ENCODE measurements around the gene DNAJC3. TPM values are rescaled to one million over a fixed set of nuclear protein-coding genes. Genes with fewer than 3 reads are reported as not detected.

The DNAJC3 gene
- total RNA-seq, 1 donor from 2014 or later, result 29.0 TPM

DNA sequence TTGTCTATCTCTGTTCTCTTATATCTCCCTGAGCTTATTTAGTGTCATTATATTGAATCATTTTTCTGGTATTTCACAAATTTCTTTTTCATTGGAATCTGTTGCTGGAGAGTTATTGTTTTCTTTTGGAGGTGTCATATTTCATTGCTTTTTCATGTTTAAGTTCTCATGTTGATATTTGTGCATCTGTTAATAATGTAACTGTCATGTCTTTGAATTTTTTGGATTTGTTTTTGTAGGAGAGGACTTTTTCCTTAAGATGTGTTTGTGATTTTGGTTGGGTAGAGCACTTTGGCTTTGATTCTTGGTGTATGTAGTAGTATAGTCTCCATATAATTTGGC is 64.0 kb downstream of the DNAJC3 start:
- Mint-ChIP-seq H3K36me3 (peaks cover 10% of the 10 kb centered on the region), H3K27me3 (no peaks in the 10 kb centered on the region), H3K9me3 (peaks cover 5% of the 10 kb centered on the region), H3K4me1 (ENCODE audit: unreplicated experiment) (no peaks in the 10 kb centered on the region), H3K4me3 (peak overlapping the region; percentile 26), H3K27ac (no peak overlapping the region)
- TF ChIP-seq, protein P1, sequence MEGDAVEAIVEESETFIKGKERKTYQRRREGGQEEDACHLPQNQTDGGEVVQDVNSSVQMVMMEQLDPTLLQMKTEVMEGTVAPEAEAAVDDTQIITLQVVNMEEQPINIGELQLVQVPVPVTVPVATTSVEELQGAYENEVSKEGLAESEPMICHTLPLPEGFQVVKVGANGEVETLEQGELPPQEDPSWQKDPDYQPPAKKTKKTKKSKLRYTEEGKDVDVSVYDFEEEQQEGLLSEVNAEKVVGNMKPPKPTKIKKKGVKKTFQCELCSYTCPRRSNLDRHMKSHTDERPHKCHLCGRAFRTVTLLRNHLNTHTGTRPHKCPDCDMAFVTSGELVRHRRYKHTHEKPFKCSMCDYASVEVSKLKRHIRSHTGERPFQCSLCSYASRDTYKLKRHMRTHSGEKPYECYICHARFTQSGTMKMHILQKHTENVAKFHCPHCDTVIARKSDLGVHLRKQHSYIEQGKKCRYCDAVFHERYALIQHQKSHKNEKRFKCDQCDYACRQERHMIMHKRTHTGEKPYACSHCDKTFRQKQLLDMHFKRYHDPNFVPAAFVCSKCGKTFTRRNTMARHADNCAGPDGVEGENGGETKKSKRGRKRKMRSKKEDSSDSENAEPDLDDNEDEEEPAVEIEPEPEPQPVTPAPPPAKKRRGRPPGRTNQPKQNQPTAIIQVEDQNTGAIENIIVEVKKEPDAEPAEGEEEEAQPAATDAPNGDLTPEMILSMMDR (conservative IDR thresholded peaks at IDR 0.05), result no peak
- DNase-seq (ENCODE audit: extremely low spot score, unreplicated experiment), result no peak

DNA sequence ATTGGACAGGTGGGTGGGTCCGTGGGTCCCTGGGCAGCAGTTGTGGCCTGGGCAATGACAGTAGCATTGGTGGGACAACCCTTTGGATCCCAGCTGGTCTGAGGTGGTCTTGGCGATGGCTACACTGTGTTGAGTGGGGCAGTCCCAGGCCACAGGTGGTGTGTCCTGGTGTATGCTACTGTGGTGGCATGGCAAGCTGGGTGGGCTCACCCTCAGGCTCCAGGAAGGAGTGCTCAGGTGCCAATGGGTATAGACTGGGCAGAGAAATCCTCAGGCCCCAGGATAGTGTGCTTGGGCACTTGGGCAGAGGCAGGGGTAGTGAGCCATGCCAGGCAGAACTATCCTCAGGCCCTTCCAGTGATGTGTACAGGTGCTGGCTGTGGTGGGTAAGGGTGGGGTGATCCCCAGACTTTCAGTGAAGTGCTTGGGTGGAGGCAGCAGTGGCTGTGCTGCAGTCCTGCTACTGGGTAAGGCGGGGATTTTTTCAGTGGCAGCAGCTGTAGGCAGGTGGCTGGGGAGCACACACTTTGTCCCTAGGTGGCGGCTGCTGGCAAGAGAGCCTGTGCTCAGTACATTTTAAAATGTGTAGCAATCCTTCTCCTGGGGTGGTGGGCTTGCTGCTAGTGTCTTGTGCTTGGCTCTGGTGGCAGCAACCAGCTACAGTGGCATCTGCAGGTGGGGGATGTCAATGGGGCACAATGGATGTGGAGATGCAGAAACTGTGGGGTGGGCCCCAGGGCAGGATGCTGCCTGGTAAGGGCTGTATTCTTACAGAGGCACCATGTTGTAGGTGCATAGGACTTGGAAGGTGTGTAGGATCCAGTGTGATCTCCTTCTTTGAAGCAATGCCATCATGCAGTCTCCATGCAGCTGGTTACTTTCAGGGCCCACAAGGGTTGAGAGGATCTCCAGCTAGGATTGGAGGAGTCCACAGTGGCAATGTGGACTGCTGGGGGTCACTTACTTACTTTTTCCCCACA is 64.9 kb downstream of the DNAJC3 start:
- no peak overlapping the region for H3K27ac Mint-ChIP-seq
- DNase-seq (ENCODE audit: extremely low spot score, unreplicated experiment), result no peak
- TF ChIP-seq, protein P1 (conservative IDR thresholded peaks at IDR 0.05), result no peak
- H3K4me3 Mint-ChIP-seq, result no peak overlapping the region
- H3K36me3 Mint-ChIP-seq, result peaks cover 10% of the 10 kb centered on the region
- no peaks in the 10 kb centered on the region for H3K27me3 Mint-ChIP-seq
- peaks cover 5% of the 10 kb centered on the region for H3K9me3 Mint-ChIP-seq
- H3K4me1 Mint-ChIP-seq (ENCODE audit: unreplicated experiment), result no peaks in the 10 kb centered on the region

DNA sequence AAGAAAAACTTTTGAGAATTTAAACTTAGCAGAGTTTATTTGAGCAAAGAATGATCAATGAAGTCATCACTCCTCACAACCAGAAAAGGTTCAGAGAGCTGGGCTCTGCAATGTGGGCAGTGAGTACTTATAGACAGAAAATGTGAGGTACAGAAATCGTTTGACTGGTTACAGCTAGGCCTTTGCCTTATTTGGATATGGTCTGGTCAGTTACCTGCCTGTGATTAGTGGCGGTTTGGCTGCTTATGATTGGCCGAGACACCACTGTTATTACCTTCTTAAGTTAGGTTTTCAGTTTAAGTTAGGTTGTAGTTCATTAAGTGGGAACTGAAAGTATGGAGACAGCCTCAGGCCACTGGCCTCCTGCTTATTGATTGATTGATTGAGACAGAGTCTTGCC is 66.3 kb downstream of the DNAJC3 start:
- no peaks in the 10 kb centered on the region for H3K27me3 Mint-ChIP-seq
- no peaks in the 10 kb centered on the region for H3K4me1 Mint-ChIP-seq (ENCODE audit: unreplicated experiment)
- H3K27ac Mint-ChIP-seq, result no peak overlapping the region
- no peak overlapping the region for H3K4me3 Mint-ChIP-seq
- H3K36me3 Mint-ChIP-seq, result peaks cover 10% of the 10 kb centered on the region
- H3K9me3 Mint-ChIP-seq, result peaks cover 5% of the 10 kb centered on the region
- TF ChIP-seq, protein P1 (conservative IDR thresholded peaks at IDR 0.05), result no peak
- DNase-seq (ENCODE audit: extremely low spot score, unreplicated experiment), result no peak

DNA sequence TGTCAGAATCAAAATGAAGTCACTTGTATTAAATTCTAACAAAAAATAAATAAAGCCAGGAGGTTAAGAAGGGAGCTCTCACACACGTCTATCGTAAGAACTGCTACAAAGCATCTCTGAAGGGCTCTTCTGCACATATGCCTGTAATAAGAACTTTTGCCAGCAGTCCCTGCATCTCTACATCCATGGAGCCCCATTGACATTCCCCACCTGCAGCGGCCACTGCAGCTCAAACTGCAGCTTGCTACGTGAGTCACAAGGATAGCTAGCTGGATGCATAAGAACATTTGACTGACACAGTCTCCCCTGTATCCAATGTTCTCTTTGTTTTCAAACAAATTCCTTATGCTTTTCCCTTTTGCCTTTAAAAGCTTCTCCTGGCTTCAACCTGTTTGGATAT is 68.3 kb downstream of the DNAJC3 start:
- no peaks in the 10 kb centered on the region for H3K27me3 Mint-ChIP-seq
- TF ChIP-seq, protein P1 (conservative IDR thresholded peaks at IDR 0.05), result no peak
- DNase-seq (ENCODE audit: extremely low spot score, unreplicated experiment), result no peak
- H3K27ac Mint-ChIP-seq, result no peak overlapping the region
- H3K9me3 Mint-ChIP-seq, result peaks cover 5% of the 10 kb centered on the region
- peaks cover 10% of the 10 kb centered on the region for H3K36me3 Mint-ChIP-seq
- no peaks in the 10 kb centered on the region for H3K4me1 Mint-ChIP-seq (ENCODE audit: unreplicated experiment)
- H3K4me3 Mint-ChIP-seq, result no peak overlapping the region

DNA sequence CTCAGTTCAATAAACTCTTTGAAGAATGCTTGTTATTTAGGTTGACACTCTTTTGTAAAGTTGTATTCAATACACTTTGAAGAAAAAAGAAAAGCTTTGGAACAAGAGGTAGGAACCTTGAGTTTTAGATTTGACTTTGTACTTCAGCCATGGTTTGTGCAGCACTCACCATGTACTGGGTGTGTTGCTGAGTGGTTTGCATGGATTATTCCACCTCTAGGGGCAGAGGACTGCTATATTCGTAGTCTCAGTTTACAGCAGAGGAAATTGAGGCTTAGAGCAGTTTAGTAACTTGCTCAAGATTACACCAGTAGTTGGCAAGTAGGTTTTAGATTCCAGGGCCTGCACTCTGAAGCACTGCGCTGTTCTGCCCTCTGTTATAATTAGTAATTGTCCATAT is 68.8 kb downstream of the DNAJC3 start:
- Mint-ChIP-seq H3K4me1 (ENCODE audit: unreplicated experiment) (no peaks in the 10 kb centered on the region), H3K9me3 (peaks cover 3% of the 10 kb centered on the region), H3K4me3 (no peak overlapping the region), H3K27ac (no peak overlapping the region), H3K36me3 (peaks cover 9% of the 10 kb centered on the region), H3K27me3 (no peaks in the 10 kb centered on the region)
- TF ChIP-seq, protein P1 (conservative IDR thresholded peaks at IDR 0.05), result peak; percentile 47
- DNase-seq (ENCODE audit: extremely low spot score, unreplicated experiment), result no peak
